Renal cortical epithelial cell (primary cell): ENCODE data around the gene WDFY1. TPM values are rescaled to one million over a fixed set of nuclear protein-coding genes. Genes with fewer than 3 reads are reported as not detected.
A peak's percentile ranks its signal among the peaks of the same experiment; 100 is the strongest.

Source experiments
- DNase-seq: peaks from one replicate; pipeline ENCODE4 v3.0.0-alpha.2; 2011; ENCODE audit warnings: low read depth
- total RNA-seq: library from RNA; depleted of rRNA; stranded (reverse); fragments of >200 nt; gene quantifications from 2 replicates; pipeline ENCODE4 v1.2.3, GENCODE V29; 2014

The WDFY1 gene
- total RNA-seq, 1 donor from 2014 or later: 69.5 TPM

- peak; percentile 43 for DNase-seq
Observed at GRCh38 chr2:223930103-223930976, 14.8 kb downstream of the WDFY1 start.

- DNase-seq: no peak
Observed at GRCh38 chr2:223929571-223930102, 15.5 kb downstream of the WDFY1 start.

- no peak for DNase-seq
Observed at GRCh38 chr2:223928113-223929006, 16.8 kb downstream of the WDFY1 start.

- DNase-seq: no peak
Observed at GRCh38 chr2:223925106-223925505, 20.0 kb downstream of the WDFY1 start.

GRCh38 chr2:223923976-223924375 is 21.2 kb downstream of the WDFY1 start:
- no peak for DNase-seq

- DNase-seq: no peak
Observed at GRCh38 chr2:223922308-223922707, 22.8 kb downstream of the WDFY1 start.

- peak; percentile 35 for DNase-seq
Observed at GRCh38 chr2:223921204-223921603, 23.9 kb downstream of the WDFY1 start.

- DNase-seq: no peak
Observed at GRCh38 chr2:223920109-223920508, 25.0 kb downstream of the WDFY1 start.

- no peak for DNase-seq
Observed at GRCh38 chr2:223918671-223919134, 26.4 kb downstream of the WDFY1 start.

GRCh38 chr2:223916181-223916920 is 28.8 kb downstream of the WDFY1 start:
- DNase-seq: no peak

GRCh38 chr2:223915071-223915470 is 30.1 kb downstream of the WDFY1 start:
- DNase-seq: no peak

- no peak for DNase-seq
Observed at GRCh38 chr2:223914324-223914723, 30.8 kb downstream of the WDFY1 start.

- DNase-seq: no peak
Observed at GRCh38 chr2:223909001-223909741, 36.0 kb downstream of the WDFY1 start.

- DNase-seq: no peak
Observed at GRCh38 chr2:223908304-223908998, 36.7 kb downstream of the WDFY1 start.

- DNase-seq: no peak
Observed at GRCh38 chr2:223905996-223906395, 39.1 kb downstream of the WDFY1 start.

GRCh38 chr2:223901854-223902253 is 43.3 kb downstream of the WDFY1 start:
- peak; percentile 58 for DNase-seq

- DNase-seq: no peak
Observed at GRCh38 chr2:223901311-223901710, 43.8 kb downstream of the WDFY1 start.

GRCh38 chr2:223900531-223900930 is 44.6 kb downstream of the WDFY1 start:
- no peak for DNase-seq

- DNase-seq: no peak
Observed at GRCh38 chr2:223900066-223900465, 45.1 kb downstream of the WDFY1 start.

GRCh38 chr2:223897669-223898330 is 47.3 kb downstream of the WDFY1 start:
- peak; percentile 76 for DNase-seq
